Measurements from ENCODE around the gene METAP1D.
"Not testable (repeated sequence)": the region's sequence is repeated elsewhere in the genome, so short reads cannot be mapped to it uniquely, and the experiment has no call there.

- not testable (repeated sequence) for TF ChIP-seq POLR2A (IDR thresholded peaks at IDR 0.05; ENCODE audit: low read length); GATA1 (IDR thresholded peaks at IDR 0.05; ENCODE audit: low read depth, low read length)
Measured at GRCh38 chr2:171997031-171997430, 2.7 kb upstream of the METAP1D start.
